SIG-M5 treated with dmso at 0.1 percent for 504 hours (cell line): Measurements from ENCODE around the gene GNAT3.

Source experiments
- DNase-seq: peaks from one replicate; lab custom pipeline; 2025; ENCODE audit not compliant: unreplicated experiment; lab: John Stamatoyannopoulos, UW

GNAT3 gene

DNA sequence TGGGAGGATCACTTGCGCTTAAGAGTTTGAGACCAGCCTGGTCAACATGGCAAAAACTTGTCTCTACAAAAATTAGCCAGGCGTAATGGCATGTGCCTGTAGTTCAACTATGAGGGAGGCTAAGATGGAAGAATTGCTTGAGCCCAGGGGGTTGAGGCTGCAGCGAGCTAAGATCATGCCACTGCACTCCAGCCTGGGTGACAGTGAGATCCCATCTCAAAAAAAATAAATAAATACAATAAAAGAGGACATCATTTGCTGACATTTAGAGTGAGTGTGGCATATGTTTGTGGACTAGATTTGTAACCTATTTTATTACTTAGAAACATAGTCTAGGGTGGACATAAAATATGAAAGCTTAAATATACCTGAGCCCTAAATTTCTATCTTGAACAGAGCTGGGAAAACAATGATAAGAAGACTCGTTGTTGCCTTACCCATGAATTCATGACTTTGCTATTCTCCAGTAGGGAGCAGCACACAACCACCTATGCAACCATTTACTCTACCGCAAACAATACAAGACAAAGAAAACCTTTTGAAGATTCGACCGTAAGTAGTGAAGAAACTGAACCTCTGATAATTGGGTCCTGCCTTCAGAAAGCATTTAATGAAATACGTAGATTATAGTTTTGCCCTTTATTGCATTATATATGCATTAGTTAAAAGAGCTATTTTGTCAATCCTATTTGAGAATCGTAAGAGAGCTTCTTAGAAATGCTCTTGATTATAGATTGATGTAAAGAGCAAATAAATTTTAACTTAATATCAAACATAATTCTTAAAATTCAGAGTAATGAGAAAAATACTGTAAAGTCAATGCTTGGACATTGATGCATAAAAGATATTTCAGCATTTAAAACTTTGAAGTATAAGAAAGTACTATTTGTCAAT, 83.5 kb downstream of the GNAT3 start:
- peak; percentile 72 for DNase-seq

DNA sequence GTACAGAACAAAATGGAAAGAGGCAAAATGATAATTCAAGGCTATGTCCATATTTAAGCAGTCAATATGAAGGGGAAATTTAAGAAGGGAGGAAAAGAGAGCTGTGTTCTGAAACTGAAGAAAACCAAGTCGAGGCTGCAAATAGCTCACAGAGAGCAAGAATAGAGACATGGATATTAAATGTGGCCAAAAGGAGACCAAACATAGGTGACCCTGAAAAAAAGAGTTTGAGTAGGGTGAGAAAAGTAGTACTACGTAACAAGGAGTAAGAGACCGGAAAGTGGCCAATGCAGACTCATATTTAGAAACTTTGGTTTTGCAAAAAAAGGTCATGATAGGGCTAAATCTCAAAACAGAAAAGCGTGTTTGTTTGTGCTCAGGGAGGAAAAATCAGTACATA, 84.6 kb downstream of the GNAT3 start:
- DNase-seq = no peak

DNA sequence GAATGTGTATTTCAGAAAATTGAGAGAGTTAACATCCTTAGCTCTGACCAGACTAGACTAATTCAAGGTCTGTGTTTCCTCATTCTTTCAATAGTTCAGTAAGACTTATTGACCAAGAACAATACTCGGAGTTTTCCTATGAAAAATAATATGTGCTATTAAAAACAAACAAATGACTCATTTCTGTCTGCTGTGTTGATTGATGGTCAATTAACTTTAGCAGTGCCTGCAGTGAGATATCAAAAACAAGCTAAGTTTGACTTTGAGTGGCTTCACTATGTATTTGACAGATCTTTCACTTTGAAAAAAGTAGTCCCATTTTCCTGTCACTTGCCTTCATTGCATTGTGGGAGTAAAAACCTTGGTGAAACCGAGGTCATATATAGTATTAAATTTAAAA, 91.0 kb downstream of the GNAT3 start:
- DNase-seq = no peak

DNA sequence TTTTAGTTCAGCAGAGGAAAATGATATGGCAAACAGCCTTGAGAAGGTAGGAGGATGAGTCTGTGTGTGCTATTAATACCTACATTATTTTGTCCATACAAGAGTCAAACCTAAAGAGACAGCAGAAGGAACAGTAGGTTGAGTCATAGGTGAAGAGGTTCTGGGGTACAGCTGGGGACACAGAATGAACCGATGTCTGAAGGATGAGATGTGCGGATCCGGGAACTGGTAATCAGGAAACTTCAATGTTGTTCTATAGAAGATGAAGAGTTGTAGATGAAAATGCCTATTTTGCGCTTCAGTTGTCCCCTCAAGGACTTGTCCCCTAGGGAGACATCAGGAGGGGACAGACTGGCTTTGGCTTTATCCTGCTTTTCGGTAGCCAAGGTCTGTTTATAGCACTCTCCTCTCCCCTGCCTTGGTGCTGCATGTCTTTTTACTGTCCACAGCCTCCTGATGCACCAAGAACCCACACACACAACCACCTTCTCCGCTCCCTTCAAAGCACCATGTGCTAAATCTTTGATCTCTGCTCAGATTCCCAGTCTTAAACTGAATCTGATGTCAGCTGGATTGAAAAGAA, 94.6 kb downstream of the GNAT3 start:
- DNase-seq = no peak

DNA sequence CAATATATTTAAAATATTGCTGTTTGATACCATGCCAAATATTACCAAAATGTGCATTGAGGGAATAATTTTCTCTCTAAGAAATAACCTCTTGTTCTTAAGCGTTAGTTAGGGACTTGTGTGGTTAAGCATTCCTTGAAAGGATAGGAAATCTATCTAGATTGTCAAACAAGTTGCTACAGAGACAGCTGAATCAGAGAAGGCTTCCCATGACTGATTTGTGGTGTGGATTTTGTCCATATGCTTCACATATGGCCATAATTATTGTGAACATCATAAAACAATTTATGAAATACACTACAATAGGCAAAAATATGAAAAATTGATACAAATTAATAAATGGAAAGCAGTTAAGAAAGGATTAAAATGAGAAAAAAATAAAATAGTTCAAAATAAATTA, 96.3 kb downstream of the GNAT3 start:
- DNase-seq = no peak

DNA sequence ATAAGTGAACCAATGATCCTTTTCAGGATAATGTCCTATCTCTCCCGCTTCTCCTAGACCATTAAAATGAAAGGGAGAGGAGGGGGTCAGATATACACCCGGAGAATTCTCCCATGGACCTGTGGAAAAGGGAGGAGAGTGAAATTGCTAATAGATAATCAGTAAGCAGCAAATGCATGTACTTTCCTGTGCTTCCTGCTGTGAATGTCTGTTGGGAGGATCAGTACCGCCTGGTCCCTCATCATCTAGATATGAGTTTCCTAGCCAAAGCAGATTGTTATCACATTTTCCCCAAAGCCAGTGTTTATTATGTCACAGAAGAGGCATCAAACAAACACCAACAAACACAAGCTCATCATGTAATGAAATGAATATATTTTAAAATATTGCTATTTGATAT, 96.8 kb downstream of the GNAT3 start:
- DNase-seq = no peak

DNA sequence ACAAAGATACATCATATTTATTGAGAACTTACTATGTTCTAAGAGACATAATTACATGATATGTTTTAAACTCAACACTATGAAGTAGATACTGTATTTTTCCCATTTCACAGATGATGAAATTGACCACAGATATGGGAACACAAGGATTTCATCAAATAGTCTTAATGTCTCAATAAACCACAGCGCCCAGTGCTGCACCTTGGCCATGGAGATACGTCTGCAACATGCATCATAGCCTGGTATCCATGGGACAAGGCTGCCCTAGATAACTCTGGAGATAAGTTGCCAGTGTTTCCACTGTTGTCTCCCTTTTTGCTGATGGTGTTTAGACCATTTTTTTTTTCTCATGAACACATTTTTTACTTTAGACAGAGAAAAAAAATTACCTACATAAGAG, 97.5 kb downstream of the GNAT3 start:
- DNase-seq = no peak

DNA sequence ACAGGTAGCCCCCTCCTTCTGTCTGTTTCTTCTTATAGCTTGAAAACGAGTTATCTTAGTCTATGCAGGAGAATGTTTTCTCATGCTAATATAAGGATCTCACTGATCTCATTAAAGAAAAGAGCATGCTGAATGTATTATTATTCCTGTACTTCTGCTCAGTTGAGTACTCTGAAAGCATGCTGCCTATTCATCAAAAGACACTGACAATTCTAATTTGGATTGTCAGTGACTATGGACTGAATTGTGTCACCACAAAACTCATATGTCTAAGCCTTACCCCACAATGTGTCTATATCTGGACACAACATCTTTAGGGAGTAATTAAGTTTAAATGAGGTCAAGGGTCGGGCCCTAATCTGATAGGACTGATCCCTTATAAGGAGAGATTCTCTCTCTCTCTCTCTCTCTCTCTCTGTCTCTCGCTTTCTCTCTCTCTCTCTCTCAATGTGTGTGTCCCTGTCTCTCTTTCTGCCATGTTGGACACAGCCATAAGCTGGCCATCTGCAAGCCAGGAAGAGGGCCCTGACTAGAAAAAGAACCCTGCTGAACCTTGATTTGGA, 98.4 kb downstream of the GNAT3 start:
- DNase-seq = no peak

DNA sequence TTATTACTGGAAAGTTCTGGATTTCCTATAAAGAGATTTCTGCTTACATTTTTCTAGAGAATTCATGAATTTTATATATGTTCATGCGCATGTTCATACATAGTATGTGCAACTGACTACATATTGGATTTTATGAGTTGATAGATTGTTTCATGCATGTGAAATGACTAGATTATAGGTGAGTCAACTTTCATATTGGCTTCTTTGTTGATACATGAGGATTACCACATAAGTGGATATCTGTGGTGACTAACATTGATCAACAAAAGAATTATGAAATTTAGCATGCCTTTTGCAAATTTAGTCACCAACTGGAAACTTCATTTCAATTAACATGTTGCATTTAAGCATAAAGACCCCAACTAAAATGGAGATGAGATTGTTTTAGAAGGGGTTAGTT, 99.0 kb downstream of the GNAT3 start:
- no peak for DNase-seq

DNA sequence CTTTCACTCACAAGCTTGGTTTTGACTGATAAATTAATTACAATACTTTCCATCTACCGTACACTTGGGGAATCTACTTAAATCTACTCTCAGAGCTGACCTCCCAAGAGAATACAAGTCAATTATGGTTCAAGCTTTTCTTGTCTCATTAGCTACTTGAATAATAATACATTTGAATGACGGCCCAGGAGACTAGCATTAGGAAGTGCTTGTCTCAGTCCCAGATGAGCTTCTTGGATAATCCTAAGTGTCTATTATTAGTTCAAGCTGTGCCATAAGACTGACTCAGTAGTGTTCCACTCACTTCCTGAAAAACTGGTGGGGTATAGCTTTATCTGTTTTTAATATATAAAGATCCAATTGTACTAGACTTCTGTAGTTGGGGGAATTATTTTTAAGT, 100.2 kb downstream of the GNAT3 start:
- no peak for DNase-seq

DNA sequence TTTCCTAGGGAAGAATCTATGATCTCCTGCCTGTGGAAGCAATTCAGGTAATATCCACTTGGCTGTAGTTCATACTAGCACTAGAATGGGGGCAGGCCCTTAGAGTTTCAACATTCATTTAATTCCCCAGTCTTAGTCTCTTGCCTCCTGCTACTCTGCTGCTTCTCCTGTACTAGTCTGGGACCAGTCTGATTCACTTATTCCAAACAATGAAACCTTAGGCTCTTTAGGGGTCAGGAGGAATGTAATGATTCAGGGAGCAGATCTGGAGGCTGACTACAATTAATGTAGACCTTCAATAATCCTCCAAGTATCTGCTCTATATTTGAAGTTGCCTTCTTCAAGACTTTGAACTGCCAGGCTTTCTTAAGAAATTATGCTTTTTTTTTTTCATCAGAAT, 101.8 kb downstream of the GNAT3 start:
- no peak for DNase-seq
